ENCODE measurements around the gene B4GALNT4.
"Not testable (repeated sequence)": the region's sequence is repeated elsewhere in the genome, so short reads cannot be mapped to it uniquely, and the experiment has no call there.

B4GALNT4 gene

GRCh38 chr11:331358-332060 lies 37.8 kb upstream of the B4GALNT4 start:
- FAIRE-seq (no peak), DNase-seq (ENCODE audit: insufficient read length, low spot score) (no peak)
- no peak for TF ChIP-seq POLR2A (IDR thresholded peaks at IDR 0.05; ENCODE audit: low read depth, low read length)

DNA sequence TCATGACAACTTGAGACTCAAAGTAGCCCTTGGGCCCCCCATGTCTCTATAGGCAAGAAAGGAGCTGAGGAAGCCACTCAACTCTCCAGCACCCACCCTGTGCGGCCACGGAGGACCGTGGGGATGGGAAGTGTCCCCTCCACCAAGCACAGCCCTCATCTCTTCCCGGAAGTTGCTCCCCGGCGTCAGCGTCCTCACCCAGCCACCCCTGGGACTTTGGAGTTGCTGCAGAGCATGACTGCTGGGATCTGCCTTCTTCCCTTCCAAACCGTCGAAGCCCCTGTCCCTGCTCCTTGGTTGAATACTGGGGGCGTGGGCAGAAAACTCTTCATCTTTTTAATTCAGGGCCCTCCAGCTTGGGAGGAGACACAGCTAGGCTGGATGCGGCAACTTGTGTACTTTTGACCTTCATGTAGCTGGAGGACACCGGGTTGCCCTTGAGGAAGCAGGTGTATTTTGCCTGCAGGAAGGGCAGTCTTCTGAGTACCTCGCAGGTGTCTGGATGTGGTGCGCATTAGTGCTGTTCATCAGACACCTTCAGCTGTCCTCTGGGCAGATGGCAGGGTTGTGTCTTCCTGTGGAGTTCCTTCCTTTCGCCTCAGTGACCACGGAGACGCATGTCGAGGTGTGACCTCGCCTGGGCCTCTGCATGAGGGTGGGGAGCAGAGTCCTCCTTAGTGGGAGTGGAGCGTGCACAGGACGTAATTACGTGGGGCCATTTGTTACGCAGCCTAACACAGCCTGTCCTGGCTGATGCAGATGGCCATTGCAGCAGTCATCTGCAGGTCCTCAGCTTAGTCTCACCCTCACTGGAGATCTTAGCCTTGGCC lies 36.4 kb upstream of the B4GALNT4 start:
- FAIRE-seq: no peak

DNA sequence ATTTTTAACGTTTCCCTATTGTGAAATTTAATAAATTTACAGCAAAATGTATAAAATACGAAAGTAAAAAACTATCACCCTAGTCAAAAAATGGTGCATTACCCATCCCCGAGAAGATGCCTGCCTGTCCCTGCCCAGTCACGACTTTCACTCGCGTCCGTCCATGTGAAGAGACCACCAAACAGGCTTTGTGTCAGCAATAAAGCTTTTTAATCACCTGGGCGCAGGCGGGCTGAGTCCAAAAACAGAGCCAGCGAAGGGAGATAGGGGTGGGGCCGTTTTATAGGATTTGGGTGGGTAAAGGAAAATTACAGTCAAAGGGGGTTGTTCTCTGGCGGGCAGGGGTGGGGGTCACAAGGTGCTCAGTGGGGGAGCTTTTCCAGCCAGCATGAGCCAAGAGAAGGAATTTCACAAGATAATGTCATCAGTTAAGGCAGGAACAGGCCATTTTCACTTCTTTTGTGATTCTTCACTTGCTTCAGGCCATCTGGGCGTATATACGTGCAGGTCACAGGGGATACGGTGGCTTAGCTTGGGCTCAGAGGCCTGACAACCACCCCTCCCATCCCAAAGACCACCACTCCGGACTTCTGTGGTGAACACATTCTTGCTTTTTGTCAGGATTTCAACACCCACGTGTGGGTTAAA lies 35.6 kb upstream of the B4GALNT4 start:
- not testable (repeated sequence) for FAIRE-seq; DNase-seq (ENCODE audit: insufficient read length, low spot score)

More for the DNA sequence above, 36.4 kb upstream of the B4GALNT4 start:
- TF ChIP-seq POLR2A (IDR thresholded peaks at IDR 0.05; ENCODE audit: low read depth, low read length): no peak
- DNase-seq (ENCODE audit: insufficient read length, low spot score): no peak

DNA sequence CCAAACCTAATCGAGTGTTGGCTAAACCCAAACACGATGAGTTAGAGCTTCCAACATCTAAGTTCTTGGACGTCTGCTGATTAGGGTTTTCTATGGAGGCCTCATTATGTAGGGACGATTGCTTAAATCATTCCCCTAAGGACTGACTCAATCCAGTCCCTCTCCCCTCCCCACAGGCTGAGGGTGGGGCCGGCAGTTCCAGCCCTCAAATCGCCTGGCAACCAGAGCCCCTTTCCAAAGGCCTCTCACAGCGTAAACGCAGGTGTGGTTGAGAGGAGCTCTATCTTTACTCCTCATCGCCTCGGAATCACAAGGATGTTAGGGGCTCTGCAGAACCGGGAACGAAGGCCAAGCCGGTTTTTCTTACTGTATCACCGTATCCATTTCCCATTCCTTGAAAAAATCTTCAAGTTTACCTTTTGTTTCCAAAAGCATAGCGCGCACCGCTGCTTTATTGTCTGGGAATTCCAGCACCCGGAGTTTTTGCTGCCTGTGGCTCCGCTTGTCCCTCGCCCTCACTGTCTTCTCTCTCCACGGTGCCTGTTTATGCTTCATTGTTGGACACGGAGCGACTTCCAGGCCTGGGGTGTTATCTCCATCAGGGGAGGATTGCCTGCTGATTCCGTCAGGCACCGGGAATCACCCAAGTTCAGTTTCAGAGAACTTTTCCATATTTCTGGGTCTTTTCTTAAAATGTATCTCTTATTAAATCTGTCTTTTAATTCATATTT lies 34.9 kb upstream of the B4GALNT4 start:
- DNase-seq (ENCODE audit: insufficient read length, low spot score) (no peak), FAIRE-seq (no peak)
- no peak for TF ChIP-seq POLR2A (IDR thresholded peaks at IDR 0.05; ENCODE audit: low read depth, low read length)

DNA sequence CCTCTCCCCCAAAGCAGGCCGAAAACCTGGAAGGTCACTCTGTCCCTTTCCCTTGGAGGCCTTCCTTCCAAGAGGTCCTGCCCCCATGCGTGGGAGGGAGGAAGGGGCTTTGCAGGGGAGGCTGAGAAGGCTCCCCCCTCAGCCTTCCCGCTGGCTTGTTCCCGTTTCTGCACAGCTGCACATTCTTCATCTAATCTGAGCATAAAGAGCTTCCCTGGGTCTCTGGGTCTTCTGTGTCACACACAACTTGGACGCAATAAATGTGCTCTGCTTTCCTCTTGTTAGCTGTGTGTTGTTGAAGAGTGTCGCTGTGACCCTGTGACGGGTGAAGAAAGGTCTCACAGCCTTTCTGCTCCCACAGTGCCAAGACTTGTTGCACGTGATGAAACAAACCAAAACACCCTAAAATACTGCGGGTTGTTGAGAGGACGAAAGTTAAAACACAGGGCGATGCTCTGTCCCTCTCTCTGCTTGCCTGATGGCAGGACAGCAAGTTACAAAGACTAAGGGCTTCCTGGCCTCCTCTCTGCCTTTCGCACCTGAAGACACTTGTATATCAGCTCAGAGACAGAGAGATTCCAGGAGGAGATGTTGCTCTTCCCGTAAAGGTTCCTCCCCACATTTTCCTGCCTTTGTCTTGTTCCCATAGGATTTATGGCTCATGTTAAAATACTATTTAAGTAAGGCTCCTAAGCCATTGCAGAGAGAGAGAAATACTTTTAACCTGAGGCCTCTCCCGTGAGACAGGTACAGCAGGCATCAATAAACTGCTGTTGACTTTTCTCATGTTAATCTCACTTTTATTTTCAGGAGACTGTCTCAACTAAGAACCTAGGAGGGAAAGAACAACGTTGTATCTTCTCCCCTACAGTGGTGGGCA lies 33.3 kb upstream of the B4GALNT4 start:
- TF ChIP-seq POLR2A (IDR thresholded peaks at IDR 0.05; ENCODE audit: low read depth, low read length): no peak
- DNase-seq (ENCODE audit: insufficient read length, low spot score): no peak
- FAIRE-seq: no peak

DNA sequence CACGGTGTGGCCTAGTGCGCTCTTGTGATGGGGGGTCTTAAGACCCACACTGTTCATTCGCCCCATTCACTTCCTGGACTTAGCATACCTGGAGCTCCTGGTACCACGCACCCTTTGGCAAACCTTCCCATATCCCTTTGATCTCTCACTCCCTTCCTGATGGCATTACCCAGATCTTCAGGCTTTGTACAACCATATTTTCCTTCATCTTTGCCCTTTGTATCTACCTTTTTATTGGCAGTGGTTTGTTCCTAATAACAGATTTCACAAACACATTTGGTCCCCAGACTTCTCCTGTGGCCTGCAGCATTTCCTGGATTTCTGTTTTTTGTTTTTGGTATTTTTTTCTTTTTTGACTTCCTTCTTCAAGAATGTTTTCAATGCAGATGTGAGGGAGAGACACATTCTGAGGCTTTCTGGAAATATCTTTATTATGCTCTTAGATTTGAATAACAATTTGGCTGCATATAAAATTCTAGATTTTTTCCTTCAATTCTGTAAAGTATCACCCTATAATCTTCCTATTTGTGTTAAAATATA lies 32.6 kb upstream of the B4GALNT4 start:
- FAIRE-seq: no peak
- no peak for DNase-seq (ENCODE audit: insufficient read length, low spot score)
- TF ChIP-seq POLR2A (IDR thresholded peaks at IDR 0.05; ENCODE audit: low read depth, low read length): no peak

GRCh38 chr11:337711-338110 lies 31.6 kb upstream of the B4GALNT4 start:
- no peak for DNase-seq (ENCODE audit: insufficient read length, low spot score)
- FAIRE-seq: no peak
- no peak for TF ChIP-seq POLR2A (IDR thresholded peaks at IDR 0.05; ENCODE audit: low read depth, low read length)

DNA sequence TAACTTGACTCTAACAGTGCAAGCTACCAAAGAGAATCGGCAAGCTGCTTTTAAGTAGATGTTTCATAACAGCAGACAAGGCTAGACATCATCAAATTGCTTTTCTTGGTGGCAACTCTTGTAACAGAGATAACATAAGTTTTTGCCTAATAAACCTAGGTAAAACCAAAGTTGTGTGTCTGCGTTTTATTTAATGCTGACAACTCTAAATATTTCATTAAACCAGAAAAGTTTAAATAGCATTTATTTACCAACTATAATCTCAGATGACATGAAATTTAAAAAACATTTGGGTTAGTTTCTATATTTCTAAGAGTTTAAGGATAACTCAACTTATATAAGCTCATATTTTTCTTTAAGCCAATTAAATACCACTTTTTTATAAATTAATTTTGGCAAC lies 29.3 kb upstream of the B4GALNT4 start:
- TF ChIP-seq POLR2A (IDR thresholded peaks at IDR 0.05; ENCODE audit: low read depth, low read length): no peak
- DNase-seq (ENCODE audit: insufficient read length, low spot score) (no peak), FAIRE-seq (no peak)

DNA sequence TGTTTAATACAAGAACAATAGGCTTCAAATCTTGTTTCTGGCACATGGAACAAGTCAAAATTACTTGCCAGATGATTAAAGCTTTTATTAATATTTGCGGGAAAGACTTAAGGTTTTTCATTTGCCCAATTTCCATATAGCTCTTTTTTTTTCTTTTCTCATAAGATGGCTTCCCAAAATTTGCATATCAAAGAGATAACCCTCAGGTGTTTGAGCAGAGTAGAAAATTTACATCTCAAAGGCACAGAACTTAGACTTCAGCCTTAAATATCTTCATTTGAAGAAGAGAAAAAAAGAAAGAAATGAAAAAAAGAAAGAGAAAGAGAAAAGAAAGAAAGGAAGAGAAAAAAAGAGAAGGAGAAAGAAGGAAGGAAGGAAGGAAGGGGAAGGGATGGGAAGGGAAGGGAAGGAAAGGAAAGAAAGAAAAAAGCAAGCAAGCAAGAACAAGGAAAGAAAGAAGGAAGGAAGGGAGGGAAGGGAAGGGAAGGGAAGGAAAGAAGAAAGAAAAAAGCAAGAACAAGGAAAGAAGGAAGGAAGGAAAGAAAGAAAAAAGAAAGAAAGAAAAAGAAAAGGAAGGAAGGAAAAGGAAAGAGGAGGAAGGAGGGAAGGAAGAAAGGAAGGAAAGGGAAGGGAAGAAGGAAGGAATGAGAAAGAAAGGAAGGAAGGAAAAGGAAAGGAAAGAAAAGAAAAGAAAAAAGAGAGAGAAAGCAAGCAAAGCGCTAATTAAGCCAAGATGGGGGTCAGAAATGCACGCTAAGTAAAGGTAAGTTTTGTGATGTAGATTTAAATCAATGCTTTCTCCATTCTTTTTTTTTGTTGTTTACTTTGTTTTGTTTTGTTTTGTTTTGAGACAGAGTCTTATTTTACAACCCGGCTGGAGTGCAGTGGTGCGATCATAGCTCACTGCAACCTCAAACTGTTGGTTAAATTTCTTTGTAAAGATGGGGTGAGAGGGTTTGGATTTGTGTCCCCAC lies 28.5 kb upstream of the B4GALNT4 start:
- no peak for TF ChIP-seq POLR2A (IDR thresholded peaks at IDR 0.05; ENCODE audit: low read depth, low read length)
- DNase-seq (ENCODE audit: insufficient read length, low spot score): no peak
- no peak for FAIRE-seq

DNA sequence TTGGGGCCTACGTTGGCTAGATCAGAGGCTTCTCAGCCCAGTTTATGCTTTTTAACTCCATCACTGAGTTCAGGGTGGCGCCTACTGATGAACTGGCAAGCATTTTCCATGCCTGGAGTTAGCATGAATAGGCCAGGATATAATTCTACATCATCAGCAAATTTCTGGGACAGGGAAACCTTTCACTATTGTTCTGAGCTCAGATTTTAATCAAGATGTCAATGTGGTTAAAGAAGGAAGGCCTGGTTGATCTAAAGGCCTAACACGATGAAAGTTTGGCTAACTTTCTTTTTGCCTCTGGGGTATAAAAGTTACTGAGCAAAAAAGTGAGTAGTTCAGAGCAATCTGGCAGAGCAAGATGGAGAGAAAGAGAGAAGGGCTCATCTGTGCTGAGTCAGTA lies 27.0 kb upstream of the B4GALNT4 start:
- no peak for DNase-seq (ENCODE audit: insufficient read length, low spot score)
- FAIRE-seq: no peak
- TF ChIP-seq POLR2A (IDR thresholded peaks at IDR 0.05; ENCODE audit: low read depth, low read length): no peak

DNA sequence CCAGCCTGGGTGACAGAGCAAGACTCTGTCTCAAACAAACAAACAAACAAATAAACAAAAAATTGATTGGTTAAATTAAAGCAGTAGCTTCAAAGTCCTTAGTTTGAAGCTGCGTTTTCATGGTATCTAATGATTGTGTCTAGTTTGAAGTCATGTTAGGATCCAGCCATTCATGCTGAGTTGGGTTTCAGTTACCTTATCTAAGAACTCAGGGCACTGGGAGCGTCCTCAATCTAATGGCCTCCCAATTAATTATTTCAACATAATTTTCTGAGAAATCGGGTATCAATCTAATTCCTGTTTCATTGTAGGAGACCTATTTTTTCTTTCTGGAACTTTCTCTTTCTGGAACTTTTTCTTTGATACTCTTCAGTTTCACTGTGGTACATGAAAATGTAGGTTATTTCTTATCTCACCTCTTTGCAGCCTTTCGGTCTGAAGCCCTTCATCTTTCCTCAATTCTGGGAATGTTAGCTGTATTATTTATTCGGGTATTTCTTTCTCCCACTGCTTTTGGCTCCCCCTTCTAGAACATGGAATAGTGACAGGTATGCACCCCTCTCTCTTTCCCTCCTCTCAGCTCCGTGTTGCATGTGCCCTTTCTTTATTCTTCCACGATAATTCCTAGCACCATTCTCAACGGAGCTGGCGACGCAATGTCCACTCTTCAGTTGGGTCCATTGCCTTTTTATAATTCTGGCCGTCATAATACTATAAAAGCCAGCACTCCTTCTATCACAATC lies 24.3 kb upstream of the B4GALNT4 start:
- TF ChIP-seq POLR2A (IDR thresholded peaks at IDR 0.05; ENCODE audit: low read depth, low read length): no peak
- DNase-seq (ENCODE audit: insufficient read length, low spot score) (no peak), FAIRE-seq (no peak)

Measured in H54 (cell line).